ENCODE measurements around the gene B3GAT3.

DNA sequence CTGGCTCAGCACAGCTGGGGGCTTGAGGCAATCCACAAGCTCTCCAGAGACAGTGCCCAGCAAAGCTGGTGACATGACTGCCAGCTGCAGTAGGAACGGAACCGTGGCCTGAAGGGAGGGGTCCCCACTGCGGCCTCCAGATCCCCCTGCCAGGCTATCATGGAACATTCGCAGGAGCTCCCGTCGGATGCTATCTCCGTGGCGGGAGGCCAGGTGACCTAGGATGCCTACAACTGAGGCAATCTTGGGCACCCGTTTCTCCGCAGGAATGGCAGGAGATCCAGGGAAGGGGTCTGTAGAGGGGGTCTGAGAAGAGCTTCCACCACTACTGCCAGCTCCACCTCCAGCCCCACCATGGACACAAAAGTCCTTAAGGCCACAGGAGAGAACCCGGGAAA lies 27.2 kb upstream of the B3GAT3 start:
- TF ChIP-seq IKZF3 (tag by site-specific recombination; IDR thresholded peaks at IDR 0.05): no peak
- TF ChIP-seq CTCF (tag by site-specific recombination; IDR thresholded peaks at IDR 0.05): no peak
- TF ChIP-seq, protein P1, sequence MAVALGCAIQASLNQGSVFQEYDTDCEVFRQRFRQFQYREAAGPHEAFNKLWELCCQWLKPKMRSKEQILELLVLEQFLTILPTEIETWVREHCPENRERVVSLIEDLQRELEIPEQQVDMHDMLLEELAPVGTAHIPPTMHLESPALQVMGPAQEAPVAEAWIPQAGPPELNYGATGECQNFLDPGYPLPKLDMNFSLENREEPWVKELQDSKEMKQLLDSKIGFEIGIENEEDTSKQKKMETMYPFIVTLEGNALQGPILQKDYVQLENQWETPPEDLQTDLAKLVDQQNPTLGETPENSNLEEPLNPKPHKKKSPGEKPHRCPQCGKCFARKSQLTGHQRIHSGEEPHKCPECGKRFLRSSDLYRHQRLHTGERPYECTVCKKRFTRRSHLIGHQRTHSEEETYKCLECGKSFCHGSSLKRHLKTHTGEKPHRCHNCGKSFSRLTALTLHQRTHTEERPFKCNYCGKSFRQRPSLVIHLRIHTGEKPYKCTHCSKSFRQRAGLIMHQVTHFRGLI (tag by site-specific recombination; IDR thresholded peaks at IDR 0.05): no peak
- TF ChIP-seq ZNF280D (tag by site-specific recombination; IDR thresholded peaks at IDR 0.05): no peak
- no peak for TF ChIP-seq ZNF791 (tag by site-specific recombination; IDR thresholded peaks at IDR 0.05)
- no peak for TF ChIP-seq ZNF558 (tag by site-specific recombination; IDR thresholded peaks at IDR 0.05)
- no peak for TF ChIP-seq ZNF664 (tag by site-specific recombination; IDR thresholded peaks at IDR 0.05)
- no peak for TF ChIP-seq ZNF530 (tag by site-specific recombination; IDR thresholded peaks at IDR 0.05; ENCODE audit: low read depth)
- no peak for TF ChIP-seq SP2 (tag by site-specific recombination; IDR thresholded peaks at IDR 0.05)
- TF ChIP-seq GFI1B (tag by site-specific recombination; IDR thresholded peaks at IDR 0.05): no peak
- TF ChIP-seq PATZ1 (tag by site-specific recombination; IDR thresholded peaks at IDR 0.05): no peak
- no peak for TF ChIP-seq KLF1 (tag by site-specific recombination; IDR thresholded peaks at IDR 0.05)
